ENCODE data around the gene TNK2. TPM values are rescaled to one million over a fixed set of nuclear protein-coding genes. Genes with fewer than 3 reads are reported as not detected.

The TNK2 gene
- total RNA-seq, 1 donor from 2014 or later: 39.1 TPM

DNA sequence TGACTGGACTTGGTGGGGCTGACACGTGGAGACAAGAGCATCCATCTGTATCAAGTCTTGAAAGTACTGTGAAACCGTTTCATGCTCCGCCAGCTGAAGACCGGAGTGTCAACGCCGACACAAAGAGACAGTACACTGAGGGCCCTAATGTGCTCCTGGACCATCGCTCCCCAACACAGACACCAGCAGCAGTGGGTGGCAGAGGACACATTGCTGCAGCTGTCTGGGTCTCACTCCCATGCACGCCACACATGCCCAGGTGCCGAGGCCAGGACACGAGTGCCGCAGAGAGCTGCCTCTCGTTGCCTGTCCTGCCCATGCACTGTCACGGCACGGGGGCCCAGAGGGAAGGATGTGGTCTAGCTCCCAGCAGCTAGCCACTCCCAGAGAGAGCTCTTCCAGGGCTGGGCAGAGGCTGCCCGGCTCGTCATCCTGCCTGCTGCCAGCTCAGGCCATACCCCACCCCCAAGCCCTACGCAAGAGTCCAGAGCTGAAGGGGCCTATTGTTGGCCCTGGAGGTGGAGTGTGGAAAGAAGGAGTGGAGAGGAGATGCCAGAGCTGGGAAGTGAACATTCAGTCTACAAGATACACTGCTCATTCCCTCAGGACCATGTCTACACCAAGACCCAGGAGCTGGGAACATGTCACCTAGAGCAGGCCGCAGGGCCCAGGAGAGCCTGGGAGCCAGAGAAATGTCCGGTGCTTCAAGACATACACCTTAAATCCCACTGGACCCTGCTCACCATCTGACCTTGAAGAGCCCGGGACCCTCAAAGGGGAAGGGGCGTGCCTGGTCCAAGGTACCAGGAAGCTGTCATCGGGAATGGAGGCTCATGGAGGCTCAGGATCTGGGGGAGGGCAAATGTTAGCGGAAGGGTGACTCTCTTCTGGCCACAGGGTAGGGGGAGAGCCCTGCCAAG lies 7.7 kb downstream of the TNK2 start:
- no peaks in the 10 kb centered on the region for H3K36me3 ChIP-seq (ENCODE audit: insufficient read depth, low read length)
- no peak for FAIRE-seq
- peak overlapping the region; percentile 46 for H3K4me2 ChIP-seq (ENCODE audit: low read length)
- H3K4me1 ChIP-seq (ENCODE audit: insufficient read depth, low read length): peaks cover 34% of the 10 kb centered on the region
- H3K9me3 ChIP-seq (ENCODE audit: insufficient read depth, low read depth, low read length): no peaks in the 10 kb centered on the region
- no peaks in the 10 kb centered on the region for H3K36me3 Mint-ChIP-seq (ENCODE audit: low read depth, unreplicated experiment)
- H4K20me1 ChIP-seq (ENCODE audit: insufficient read depth, low read length): no peaks in the 10 kb centered on the region
- H3K4me3 ChIP-seq (ENCODE audit: insufficient read depth, low read depth, low read length): no peak overlapping the region
- DNase-seq (ENCODE audit: low read depth): peak; percentile 66
- no peaks in the 10 kb centered on the region for H3K27me3 Mint-ChIP-seq (ENCODE audit: low read depth, unreplicated experiment)
- peak overlapping the region; percentile 21 for H2AFZ ChIP-seq (ENCODE audit: low read depth, low read length)
- H3K9me3 Mint-ChIP-seq (ENCODE audit: unreplicated experiment): no peaks in the 10 kb centered on the region
- peak overlapping the region; percentile 37 for H3K27ac ChIP-seq (ENCODE audit: low read depth, low read length)
- H3K27me3 ChIP-seq (ENCODE audit: insufficient read depth, low read length): no peaks in the 10 kb centered on the region
- H3K4me1 Mint-ChIP-seq (ENCODE audit: low read depth, unreplicated experiment): peaks cover 28% of the 10 kb centered on the region
- peak overlapping the region; percentile 27 for H3K4me3 Mint-ChIP-seq (ENCODE audit: unreplicated experiment)
- peak overlapping the region; percentile 27 for H3K9ac ChIP-seq (ENCODE audit: low read length)
- H3K79me2 ChIP-seq (ENCODE audit: insufficient read depth, low read length): peaks cover 44% of the 10 kb centered on the region
- no peak overlapping the region for H3K27ac Mint-ChIP-seq (ENCODE audit: unreplicated experiment)
- no peak for TF ChIP-seq EZH2 (IDR thresholded peaks at IDR 0.05; ENCODE audit: insufficient read depth, low read length)
- TF ChIP-seq, protein P1, sequence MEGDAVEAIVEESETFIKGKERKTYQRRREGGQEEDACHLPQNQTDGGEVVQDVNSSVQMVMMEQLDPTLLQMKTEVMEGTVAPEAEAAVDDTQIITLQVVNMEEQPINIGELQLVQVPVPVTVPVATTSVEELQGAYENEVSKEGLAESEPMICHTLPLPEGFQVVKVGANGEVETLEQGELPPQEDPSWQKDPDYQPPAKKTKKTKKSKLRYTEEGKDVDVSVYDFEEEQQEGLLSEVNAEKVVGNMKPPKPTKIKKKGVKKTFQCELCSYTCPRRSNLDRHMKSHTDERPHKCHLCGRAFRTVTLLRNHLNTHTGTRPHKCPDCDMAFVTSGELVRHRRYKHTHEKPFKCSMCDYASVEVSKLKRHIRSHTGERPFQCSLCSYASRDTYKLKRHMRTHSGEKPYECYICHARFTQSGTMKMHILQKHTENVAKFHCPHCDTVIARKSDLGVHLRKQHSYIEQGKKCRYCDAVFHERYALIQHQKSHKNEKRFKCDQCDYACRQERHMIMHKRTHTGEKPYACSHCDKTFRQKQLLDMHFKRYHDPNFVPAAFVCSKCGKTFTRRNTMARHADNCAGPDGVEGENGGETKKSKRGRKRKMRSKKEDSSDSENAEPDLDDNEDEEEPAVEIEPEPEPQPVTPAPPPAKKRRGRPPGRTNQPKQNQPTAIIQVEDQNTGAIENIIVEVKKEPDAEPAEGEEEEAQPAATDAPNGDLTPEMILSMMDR (IDR thresholded peaks at IDR 0.05; ENCODE audit: insufficient read depth, low read depth, low read length): no peak

DNA sequence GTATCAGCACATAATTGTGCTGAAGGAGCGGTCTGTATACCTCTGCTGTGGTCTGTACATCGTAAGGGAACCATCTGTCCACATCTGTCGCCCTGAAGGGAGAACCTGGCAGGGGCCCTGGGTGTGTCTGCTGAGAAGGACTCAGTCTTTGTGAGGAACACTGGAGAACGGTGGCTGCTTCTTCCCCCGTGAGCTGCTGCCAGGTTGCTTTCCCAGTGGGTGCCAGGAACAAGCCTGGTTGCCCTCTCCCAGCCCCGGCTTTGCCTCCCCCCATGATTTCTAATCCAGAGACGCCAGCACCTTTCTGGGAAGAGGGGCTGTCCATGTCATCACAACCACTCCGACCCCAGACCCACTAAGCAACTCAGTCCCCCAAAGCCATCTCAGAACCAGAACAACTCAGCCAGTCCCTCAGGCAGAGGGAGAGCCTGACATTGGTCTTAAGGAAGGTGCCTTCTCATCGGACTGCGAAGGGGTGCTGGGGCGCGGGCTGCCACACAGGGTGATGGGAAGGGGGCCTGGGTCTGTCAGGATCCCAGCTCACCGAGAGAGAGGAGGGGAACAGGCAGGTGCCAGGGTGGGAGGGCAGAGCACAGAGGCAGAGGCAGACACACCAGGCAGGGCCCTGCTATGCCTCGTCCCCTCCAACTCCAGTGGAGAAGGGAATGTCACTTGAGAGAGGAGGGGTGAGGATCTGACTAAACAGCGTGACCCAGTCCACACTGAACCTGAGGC lies 8.5 kb downstream of the TNK2 start:
- Histone ChIP-seq H3K79me2 (ENCODE audit: insufficient read depth, low read length) (peaks cover 49% of the 10 kb centered on the region), H3K4me1 (ENCODE audit: insufficient read depth, low read length) (peaks cover 38% of the 10 kb centered on the region), H3K36me3 (ENCODE audit: insufficient read depth, low read length) (no peaks in the 10 kb centered on the region), H2AFZ (ENCODE audit: low read depth, low read length) (no peak overlapping the region), H4K20me1 (ENCODE audit: insufficient read depth, low read length) (peaks cover under 1% of the 10 kb centered on the region), H3K4me3 (ENCODE audit: insufficient read depth, low read depth, low read length) (no peak overlapping the region), H3K9me3 (ENCODE audit: insufficient read depth, low read depth, low read length) (no peaks in the 10 kb centered on the region), H3K4me2 (ENCODE audit: low read length) (peak overlapping the region; percentile 46), H3K27me3 (ENCODE audit: insufficient read depth, low read length) (no peaks in the 10 kb centered on the region), H3K9ac (ENCODE audit: low read length) (peak overlapping the region; percentile 27), H3K27ac (ENCODE audit: low read depth, low read length) (no peak overlapping the region)
- no peaks in the 10 kb centered on the region for H3K36me3 Mint-ChIP-seq (ENCODE audit: low read depth, unreplicated experiment)
- H3K4me3 Mint-ChIP-seq (ENCODE audit: unreplicated experiment): peak overlapping the region; percentile 54
- peaks cover 28% of the 10 kb centered on the region for H3K4me1 Mint-ChIP-seq (ENCODE audit: low read depth, unreplicated experiment)
- no peak overlapping the region for H3K27ac Mint-ChIP-seq (ENCODE audit: unreplicated experiment)
- TF ChIP-seq, protein P1 (IDR thresholded peaks at IDR 0.05; ENCODE audit: insufficient read depth, low read depth, low read length): no peak
- TF ChIP-seq EZH2 (IDR thresholded peaks at IDR 0.05; ENCODE audit: insufficient read depth, low read length): no peak
- no peak for FAIRE-seq
- no peak for DNase-seq (ENCODE audit: low read depth)
- H3K27me3 Mint-ChIP-seq (ENCODE audit: low read depth, unreplicated experiment): no peaks in the 10 kb centered on the region
- H3K9me3 Mint-ChIP-seq (ENCODE audit: unreplicated experiment): no peaks in the 10 kb centered on the region
